Caco-2 (cell line): ENCODE measurements around the gene FASTKD1. TPM values are rescaled to one million over a fixed set of nuclear protein-coding genes. Genes with fewer than 3 reads are reported as not detected.

ENCODE experiments used
- BruUV-seq: library from RNA; stranded (reverse); fragments of 400-500 nt; replicated peaks from 2 replicates; lab custom pipeline; 2021; lab: Mats Ljungman, UMichigan
- CTCF ChIA-PET: fragments of 300-600 bp; sonication (Branson Sonifier 250); formaldehyde crosslinking; loops from one replicate; lab custom pipeline; 2022; ENCODE audit warnings: antibody characterized with exemption; lab: Charles Lee
- POLR2A ChIA-PET: fragments of 300-600 bp; sonication (Branson Sonifier 250); formaldehyde crosslinking; loops from one replicate; lab custom pipeline; 2022; ENCODE audit warnings: antibody characterized with exemption; lab: Charles Lee
- DNase-seq, 2 experiments: peaks; one replicate each; pipeline versions ENCODE4 v3.0.0 to v3.0.0-alpha.2; 2020 to 2022
- H3K27me3 ChIP-seq: replicated peaks from 2 replicates; pipeline ENCODE4 v1.6.0; 2011; ENCODE audit warnings: low read length; ENCODE audit not compliant: control insufficient read depth, insufficient read depth
- H3K36me3 ChIP-seq: 2 replicates; pipeline ENCODE4 v1.5.1; 2011; ENCODE audit warnings: low read length; ENCODE audit not compliant: control insufficient read depth, insufficient read depth
- H3K4me1 ChIP-seq: fragments of 250-450 bp; sonication (Bioruptor Pico); 2 replicates; pipeline ENCODE4 v1.5.1; 2020; ENCODE audit warnings: mild to moderate bottlenecking
- H3K4me3 ChIP-seq: 2 replicates; pipeline ENCODE4 v1.5.1; 2011; ENCODE audit warnings: low read depth, mild to moderate bottlenecking, control low read depth, low read length
- H3K9me3 ChIP-seq: fragments of 250-450 bp; sonication (Bioruptor Pico); 2 replicates; pipeline ENCODE4 v1.5.1; 2020; ENCODE audit warnings: mild to moderate bottlenecking, moderate library complexity
- H3K27ac Mint-ChIP-seq: one replicate; pipeline ENCODE4 v1.8.0; 2022; ENCODE audit warnings: mixed read lengths; ENCODE audit not compliant: unreplicated experiment
- H3K27me3 Mint-ChIP-seq: one replicate; pipeline ENCODE4 v1.8.0; 2022; ENCODE audit warnings: mixed read lengths; ENCODE audit not compliant: insufficient read depth, unreplicated experiment
- H3K36me3 Mint-ChIP-seq: one replicate; pipeline ENCODE4 v1.8.0; 2022; ENCODE audit warnings: mild to moderate bottlenecking, mixed read lengths; ENCODE audit not compliant: insufficient read depth, unreplicated experiment
- H3K4me1 Mint-ChIP-seq: one replicate; pipeline ENCODE4 v1.8.0; 2022; ENCODE audit warnings: low read depth, mixed read lengths; ENCODE audit not compliant: unreplicated experiment
- H3K4me3 Mint-ChIP-seq: one replicate; pipeline ENCODE4 v1.8.0; 2022; ENCODE audit warnings: mild to moderate bottlenecking, moderate library complexity, mixed read lengths; ENCODE audit not compliant: unreplicated experiment
- H3K9me3 Mint-ChIP-seq: one replicate; pipeline ENCODE4 v1.8.0; 2022; ENCODE audit warnings: mixed read lengths; ENCODE audit not compliant: unreplicated experiment
- intact Hi-C: fragments of 100-400 bp; cut with micrococcal nuclease; formaldehyde crosslinking; loops from one replicate; pipeline ENCODE4 v1.10.0; 2022; ENCODE audit not compliant: unreplicated experiment
- total RNA-seq: library from RNA; stranded (reverse); gene quantifications from 2 replicates; pipeline ENCODE4 v1.2.3, GENCODE V29; 2022
- TF ChIP-seq, protein P1 (sequence below), 2 experiments: fragments of 200-600 bp in 1 of 2; IDR thresholded peaks; 1 replicate in 1 of 2; 2 replicates in 1 of 2; pipeline versions ENCODE4 v1.5.1 to v1.8.0; 2011 to 2022; ENCODE audit warnings: antibody characterized with exemption in 1 of 2, control low read depth in 1 of 2, inconsistent platforms in 1 of 2, low read depth in 1 of 2, low read length in 1 of 2, mild to moderate bottlenecking in 1 of 2, moderate library complexity in 1 of 2; ENCODE audit not compliant: insufficient read depth in 1 of 2, severe bottlenecking in 1 of 2, unreplicated experiment in 1 of 2

Gene FASTKD1
- total RNA-seq, 1 experiment from 2014 or later = 27.6 TPM

DNA sequence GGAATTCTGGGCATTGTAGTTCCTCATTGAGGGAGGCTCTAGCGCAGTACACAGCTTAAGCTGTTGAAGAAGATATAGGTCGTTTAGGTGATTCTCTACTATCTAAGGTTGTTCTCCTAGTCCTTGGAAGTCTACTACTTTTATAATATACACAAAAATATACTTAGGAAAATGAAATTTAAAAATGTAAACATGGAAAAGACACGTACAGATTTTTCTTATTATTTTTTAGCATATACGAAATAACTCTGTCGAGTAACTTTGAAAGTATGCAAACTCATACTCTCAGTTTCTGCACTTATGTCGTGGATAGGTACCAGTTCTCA, 272 bp upstream of the FASTKD1 start:
- Mint-ChIP-seq H3K4me3 (peak overlapping the region; percentile 98), H3K36me3 (peaks cover 6% of the 10 kb centered on the region), H3K27ac (peak overlapping the region; percentile 93), H3K9me3 (no peaks in the 10 kb centered on the region), H3K4me1 (no peaks in the 10 kb centered on the region), H3K27me3 (no peaks in the 10 kb centered on the region)
- Histone ChIP-seq H3K27me3 (no peaks in the 10 kb centered on the region), H3K9me3 (no peaks in the 10 kb centered on the region), H3K4me3 (no peak overlapping the region), H3K4me1 (peaks cover 4% of the 10 kb centered on the region; the same call in 1 of the 2 replicates), H3K36me3 (no peaks in the 10 kb centered on the region)
- ChIA-PET POLR2A (interaction anchor here (1.0 to 2.2 kb wide), 3 partner anchors 10 to 95 kb away, joined by 3 to 7 read pairs (median 3); partner anchors contain the start of genes BBS5 and PPIG), CTCF (no interaction called here)
- DNase-seq = no peak
- TF ChIP-seq, protein P1, sequence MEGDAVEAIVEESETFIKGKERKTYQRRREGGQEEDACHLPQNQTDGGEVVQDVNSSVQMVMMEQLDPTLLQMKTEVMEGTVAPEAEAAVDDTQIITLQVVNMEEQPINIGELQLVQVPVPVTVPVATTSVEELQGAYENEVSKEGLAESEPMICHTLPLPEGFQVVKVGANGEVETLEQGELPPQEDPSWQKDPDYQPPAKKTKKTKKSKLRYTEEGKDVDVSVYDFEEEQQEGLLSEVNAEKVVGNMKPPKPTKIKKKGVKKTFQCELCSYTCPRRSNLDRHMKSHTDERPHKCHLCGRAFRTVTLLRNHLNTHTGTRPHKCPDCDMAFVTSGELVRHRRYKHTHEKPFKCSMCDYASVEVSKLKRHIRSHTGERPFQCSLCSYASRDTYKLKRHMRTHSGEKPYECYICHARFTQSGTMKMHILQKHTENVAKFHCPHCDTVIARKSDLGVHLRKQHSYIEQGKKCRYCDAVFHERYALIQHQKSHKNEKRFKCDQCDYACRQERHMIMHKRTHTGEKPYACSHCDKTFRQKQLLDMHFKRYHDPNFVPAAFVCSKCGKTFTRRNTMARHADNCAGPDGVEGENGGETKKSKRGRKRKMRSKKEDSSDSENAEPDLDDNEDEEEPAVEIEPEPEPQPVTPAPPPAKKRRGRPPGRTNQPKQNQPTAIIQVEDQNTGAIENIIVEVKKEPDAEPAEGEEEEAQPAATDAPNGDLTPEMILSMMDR (IDR thresholded peaks at IDR 0.05; ENCODE audit: insufficient read depth in 1 of 2, low read depth in 1 of 2, low read length in 1 of 2, severe bottlenecking in 1 of 2, unreplicated experiment in 1 of 2) = no peak
- intact Hi-C loops = loop anchor here (1.0 kb wide), 1 partner anchor 10 kb away; the partner anchor contains the start of gene PPIG
- BruUV-seq = no TSS peak

DNA sequence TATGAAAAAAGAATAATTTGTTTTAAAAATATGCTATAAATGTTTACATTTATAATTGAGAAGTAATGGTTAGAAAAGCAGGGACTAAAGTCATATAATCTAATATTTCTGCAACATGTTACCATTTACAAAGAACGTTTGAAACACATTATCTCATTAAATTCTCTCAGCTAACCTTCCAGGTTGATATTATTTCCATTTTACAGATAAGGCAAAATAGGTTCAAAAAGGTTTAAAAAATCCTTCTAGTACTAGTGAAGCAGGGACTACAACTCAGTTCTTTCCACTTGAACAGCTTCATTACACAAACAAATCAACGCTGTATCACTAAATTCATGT, 875 bp downstream of the FASTKD1 start:
- Mint-ChIP-seq H3K4me1 (no peaks in the 10 kb centered on the region), H3K36me3 (peaks cover 6% of the 10 kb centered on the region), H3K27me3 (no peaks in the 10 kb centered on the region), H3K9me3 (no peaks in the 10 kb centered on the region), H3K27ac (peak overlapping the region; percentile 93), H3K4me3 (peak overlapping the region; percentile 98)
- peak overlapping the region; percentile 56 for H3K4me3 ChIP-seq
- TF ChIP-seq, protein P1 (IDR thresholded peaks at IDR 0.05; ENCODE audit: insufficient read depth in 1 of 2, low read depth in 1 of 2, low read length in 1 of 2, severe bottlenecking in 1 of 2, unreplicated experiment in 1 of 2) = no peak
- POLR2A ChIA-PET = interaction anchor here (0.5 to 2.2 kb wide), 2 partner anchors 12 to 1358 kb away, joined by 5 to 7 read pairs; partner anchors contain the start of gene PPIG
- intact Hi-C loops = loop anchor here (1.0 kb wide), 1 partner anchor 12 kb away; the partner anchor contains the start of gene PPIG
- peaks cover 4% of the 10 kb centered on the region; the same call in 1 of the 2 replicates for H3K4me1 ChIP-seq
- BruUV-seq = no TSS peak
- H3K9me3 ChIP-seq = no peaks in the 10 kb centered on the region
- no peaks in the 10 kb centered on the region for H3K36me3 ChIP-seq
- no peaks in the 10 kb centered on the region for H3K27me3 ChIP-seq
- no peak for DNase-seq
- CTCF ChIA-PET = no interaction called here

DNA sequence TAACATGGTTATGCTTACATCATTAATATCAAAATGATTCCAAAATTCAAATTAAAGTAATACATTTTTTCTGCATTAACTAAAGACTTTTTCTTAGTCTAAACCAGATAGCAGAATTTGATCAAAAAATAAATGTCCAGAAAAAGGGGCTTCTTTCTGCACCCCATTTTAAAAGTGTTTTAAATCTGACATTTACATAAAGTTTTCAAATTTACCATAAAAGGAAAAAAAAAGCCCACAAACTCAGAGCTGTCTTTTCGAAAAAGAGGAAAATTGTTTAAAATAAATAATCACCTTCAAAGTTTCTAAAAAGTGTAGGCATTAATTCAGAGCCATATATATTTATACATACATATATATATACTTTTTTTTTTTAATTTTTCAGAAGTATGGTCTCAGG, 1.5 kb downstream of the FASTKD1 start:
- ChIA-PET CTCF (no interaction called here), POLR2A (interaction anchor here (2.2 kb wide), 1 partner anchor 13 kb away, joined by 7 read pairs; the partner anchor contains the start of gene PPIG)
- no TSS peak for BruUV-seq
- H3K36me3 Mint-ChIP-seq = peaks cover 6% of the 10 kb centered on the region
- no peak overlapping the region for H3K27ac Mint-ChIP-seq
- no peaks in the 10 kb centered on the region for H3K27me3 Mint-ChIP-seq
- Histone ChIP-seq H3K4me1 (peaks cover 4% of the 10 kb centered on the region; the same call in 1 of the 2 replicates), H3K9me3 (no peaks in the 10 kb centered on the region), H3K4me3 (peak overlapping the region; percentile 56), H3K27me3 (no peaks in the 10 kb centered on the region), H3K36me3 (no peaks in the 10 kb centered on the region)
- DNase-seq = no peak
- no peaks in the 10 kb centered on the region for H3K4me1 Mint-ChIP-seq
- no peak overlapping the region for H3K4me3 Mint-ChIP-seq
- TF ChIP-seq, protein P1 (IDR thresholded peaks at IDR 0.05; ENCODE audit: insufficient read depth in 1 of 2, low read depth in 1 of 2, low read length in 1 of 2, severe bottlenecking in 1 of 2, unreplicated experiment in 1 of 2) = no peak
- no peaks in the 10 kb centered on the region for H3K9me3 Mint-ChIP-seq
- intact Hi-C loops = no loop called here
